ENCODE data around the gene ZNF552. TPM values are rescaled to one million over a fixed set of nuclear protein-coding genes. Genes with fewer than 3 reads are reported as not detected.

Gene ZNF552
- total and polyA plus RNA-seq, 2 of the 13 experiments (the other 11 are each of a cell fraction or from before 2014, with no cell fraction given): 8.1 to 16.6 TPM

DNA sequence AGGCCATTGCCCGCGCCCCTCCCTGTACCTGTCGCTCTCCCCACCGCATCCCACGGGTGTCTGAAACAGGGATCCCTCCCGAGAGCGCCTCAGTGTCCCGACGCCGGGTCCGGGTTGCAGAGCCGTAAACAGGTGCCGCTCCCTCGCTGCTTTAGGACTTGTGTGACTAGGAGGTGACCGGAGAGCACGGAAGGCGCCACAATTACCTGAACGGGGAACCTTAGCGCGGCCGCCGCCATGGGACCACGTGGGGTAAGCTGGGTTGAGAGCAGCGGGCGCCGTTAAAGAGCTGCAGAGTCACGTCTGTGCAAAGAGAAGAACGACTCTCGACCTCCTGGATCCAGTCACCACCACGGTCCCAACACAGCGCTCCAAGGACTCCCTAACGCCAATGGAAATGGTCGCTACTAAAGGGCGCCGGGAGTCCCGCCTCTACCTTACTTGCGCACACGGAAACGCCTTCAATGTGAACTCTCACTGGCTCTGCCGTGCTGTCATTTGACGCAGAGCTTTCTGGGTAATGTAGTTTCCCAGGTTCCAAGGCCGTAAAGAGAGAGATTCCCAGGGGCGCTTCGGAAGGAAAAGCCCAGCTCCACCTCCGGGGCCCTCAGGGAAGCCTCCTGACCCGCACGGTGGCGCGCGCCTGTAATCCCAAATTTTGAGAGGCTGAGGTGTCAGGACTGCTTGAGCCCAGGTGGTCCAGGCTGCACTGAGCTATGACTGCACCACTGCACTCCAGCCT is at the start of gene ZNF552 (continued):
- TF ChIP-seq CEBPZ (IDR thresholded peaks at IDR 0.05; ENCODE audit: low read length): no peak
- TF ChIP-seq, protein P1, sequence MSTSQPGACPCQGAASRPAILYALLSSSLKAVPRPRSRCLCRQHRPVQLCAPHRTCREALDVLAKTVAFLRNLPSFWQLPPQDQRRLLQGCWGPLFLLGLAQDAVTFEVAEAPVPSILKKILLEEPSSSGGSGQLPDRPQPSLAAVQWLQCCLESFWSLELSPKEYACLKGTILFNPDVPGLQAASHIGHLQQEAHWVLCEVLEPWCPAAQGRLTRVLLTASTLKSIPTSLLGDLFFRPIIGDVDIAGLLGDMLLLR (CRISPR knock-in tag; IDR thresholded peaks at IDR 0.05): no peak
- TF ChIP-seq CHCHD3 (CRISPR knock-in tag; IDR thresholded peaks at IDR 0.05): no peak
- TF ChIP-seq ZNF710 (CRISPR knock-in tag; IDR thresholded peaks at IDR 0.05; ENCODE audit: borderline replicate concordance): no peak
- TF ChIP-seq ZNF24 (IDR thresholded peaks at IDR 0.05): no peak
- no peak for TF ChIP-seq CBX5 (CRISPR knock-in tag; IDR thresholded peaks at IDR 0.05; ENCODE audit: borderline replicate concordance)
- no peak for TF ChIP-seq XBP1 (CRISPR knock-in tag; IDR thresholded peaks at IDR 0.05)
- TF ChIP-seq, protein P2, sequence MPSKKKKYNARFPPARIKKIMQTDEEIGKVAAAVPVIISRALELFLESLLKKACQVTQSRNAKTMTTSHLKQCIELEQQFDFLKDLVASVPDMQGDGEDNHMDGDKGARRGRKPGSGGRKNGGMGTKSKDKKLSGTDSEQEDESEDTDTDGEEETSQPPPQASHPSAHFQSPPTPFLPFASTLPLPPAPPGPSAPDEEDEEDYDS (CRISPR knock-in tag; IDR thresholded peaks at IDR 0.05): peak; percentile 96
- no peak for TF ChIP-seq PLSCR1 (CRISPR knock-in tag; IDR thresholded peaks at IDR 0.05; ENCODE audit: borderline replicate concordance)
- no peak for TF ChIP-seq ZNF3 (CRISPR knock-in tag; IDR thresholded peaks at IDR 0.05)
- no peak for TF ChIP-seq PRMT3 (CRISPR knock-in tag; IDR thresholded peaks at IDR 0.05; ENCODE audit: borderline replicate concordance, low read depth)
- TF ChIP-seq ZKSCAN1 (IDR thresholded peaks at IDR 0.05; ENCODE audit: low read length): no peak
- TF ChIP-seq ZNF441 (CRISPR knock-in tag; IDR thresholded peaks at IDR 0.05; ENCODE audit: borderline replicate concordance): peak; percentile 16; the same call in 1 of the 2 replicates
- 0 out of 2 replicates have a peak, but pooled peaks have one; percentile 62 for TF ChIP-seq CENPT (CRISPR knock-in tag; IDR thresholded peaks at IDR 0.05; ENCODE audit: low read depth)
- TF ChIP-seq SIX4 (CRISPR knock-in tag; IDR thresholded peaks at IDR 0.05): no peak
- peak; percentile 76; the same call in 1 of the 2 replicates for TF ChIP-seq ZFP91 (CRISPR knock-in tag; IDR thresholded peaks at IDR 0.05; ENCODE audit: borderline replicate concordance)
- peak; percentile 75 for TF ChIP-seq HOXA3 (CRISPR knock-in tag; IDR thresholded peaks at IDR 0.05)
- TF ChIP-seq SALL1 (CRISPR knock-in tag; IDR thresholded peaks at IDR 0.05): peak; percentile 73
- TF ChIP-seq TSC22D2 (CRISPR knock-in tag; IDR thresholded peaks at IDR 0.05; ENCODE audit: borderline replicate concordance): no peak
- TF ChIP-seq SOX6 (IDR thresholded peaks at IDR 0.05): no peak
- no peak; the same call in 1 of the 2 replicates for TF ChIP-seq SOX6 (CRISPR knock-in tag; IDR thresholded peaks at IDR 0.05)
